ENCODE measurements around the gene DDX31.

Gene DDX31

DNA sequence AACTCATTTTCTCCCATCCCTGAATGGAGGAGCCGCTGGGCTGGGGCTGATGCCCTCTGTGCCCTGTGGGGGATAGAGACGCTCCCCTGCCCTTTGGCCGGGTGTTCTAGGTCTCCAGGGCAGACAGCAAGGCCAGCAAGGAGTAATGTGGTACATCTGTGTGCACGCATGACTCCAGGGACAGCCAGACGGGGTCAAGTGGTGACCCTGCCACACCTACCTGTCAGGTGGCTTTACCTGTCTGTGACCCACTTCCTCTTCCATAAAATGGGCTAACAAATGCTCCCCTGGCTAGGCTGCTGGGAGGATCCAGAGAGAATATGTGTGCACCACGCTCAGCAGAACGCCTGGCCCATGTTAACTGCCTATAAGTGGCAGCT is 122.7 kb downstream of the DDX31 start:
- no peak for TF ChIP-seq CTCF (IDR thresholded peaks at IDR 0.05; ENCODE audit: control insufficient read depth, extremely low read depth, insufficient read depth)
- DNase-seq (ENCODE audit: low read depth) = no peak
- no peak overlapping the region for H3K4me3 ChIP-seq (ENCODE audit: low read depth, low read length)

GRCh38 chr9:132546148-132547051 is 123.4 kb downstream of the DDX31 start:
- DNase-seq (ENCODE audit: low read depth) = no peak
- TF ChIP-seq CTCF (IDR thresholded peaks at IDR 0.05; ENCODE audit: control insufficient read depth, extremely low read depth, insufficient read depth) = no peak
- H3K4me3 ChIP-seq (ENCODE audit: low read depth, low read length) = no peak overlapping the region

DNA sequence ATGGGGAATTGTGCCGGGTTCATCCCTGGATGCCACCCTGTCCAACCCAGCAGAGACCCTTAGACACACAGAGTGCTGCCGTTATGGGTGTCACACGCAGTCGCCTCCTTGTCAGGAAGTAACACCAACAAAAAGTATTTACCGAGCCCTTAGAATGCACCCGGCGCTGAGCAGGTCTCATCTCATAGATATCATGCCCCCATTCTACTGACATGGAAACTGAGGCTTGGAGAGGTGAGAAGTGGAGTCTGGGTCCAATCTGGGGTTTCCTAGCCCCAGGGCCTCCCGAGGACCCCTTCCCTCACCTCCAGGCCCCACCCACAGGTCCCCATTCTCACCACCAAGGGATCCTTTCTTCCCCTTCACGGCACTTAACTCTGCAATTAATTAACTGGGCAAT is 124.2 kb downstream of the DDX31 start:
- no peak for DNase-seq (ENCODE audit: low read depth)
- no peak for TF ChIP-seq CTCF (IDR thresholded peaks at IDR 0.05; ENCODE audit: control insufficient read depth, extremely low read depth, insufficient read depth)
- H3K4me3 ChIP-seq (ENCODE audit: low read depth, low read length) = no peak overlapping the region

DNA sequence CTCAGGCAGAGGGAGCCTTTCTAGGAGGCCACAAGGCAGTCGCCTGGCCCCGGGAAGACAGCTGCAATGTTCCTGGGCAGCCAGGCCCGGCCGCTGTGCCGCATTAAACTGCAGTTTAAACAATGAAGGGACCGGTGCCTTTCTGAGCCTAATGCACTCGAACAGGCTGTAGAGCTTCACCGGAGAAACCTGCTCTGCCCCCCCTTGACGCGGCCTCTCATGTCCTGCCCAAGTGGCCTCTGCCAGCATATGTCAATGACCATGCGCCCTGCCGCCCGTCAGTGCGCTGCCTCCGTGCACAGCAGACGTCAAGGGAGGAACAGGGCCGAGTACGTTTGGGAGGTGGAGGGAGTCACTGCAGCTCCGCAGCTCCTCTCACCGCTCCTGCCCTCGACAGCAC is 125.8 kb downstream of the DDX31 start:
- no peak overlapping the region for H3K4me3 ChIP-seq (ENCODE audit: low read depth, low read length)
- DNase-seq (ENCODE audit: low read depth) = no peak
- no peak for TF ChIP-seq CTCF (IDR thresholded peaks at IDR 0.05; ENCODE audit: control insufficient read depth, extremely low read depth, insufficient read depth)

GRCh38 chr9:132543251-132543650 is 126.5 kb downstream of the DDX31 start:
- no peak for TF ChIP-seq CTCF (IDR thresholded peaks at IDR 0.05; ENCODE audit: control insufficient read depth, extremely low read depth, insufficient read depth)
- H3K4me3 ChIP-seq (ENCODE audit: low read depth, low read length) = no peak overlapping the region
- DNase-seq (ENCODE audit: low read depth) = no peak

Data from LNCaP clone FGC (cell line).